Activated CD8-positive, alpha-beta memory T cell treated with anti-CD3 and anti-CD28 coated beads, Interleukin-2, amount 50 U/mL, for 48 hours (primary cell): ENCODE results near the gene FRMPD2.
"Not testable (repeated sequence)": the region's sequence is repeated elsewhere in the genome, so short reads cannot be mapped to it uniquely, and the experiment has no call there.

Source experiments
- DNase-seq: peaks from one replicate; pipeline ENCODE4 v3.0.0-alpha.2; 2020

Gene FRMPD2

DNA sequence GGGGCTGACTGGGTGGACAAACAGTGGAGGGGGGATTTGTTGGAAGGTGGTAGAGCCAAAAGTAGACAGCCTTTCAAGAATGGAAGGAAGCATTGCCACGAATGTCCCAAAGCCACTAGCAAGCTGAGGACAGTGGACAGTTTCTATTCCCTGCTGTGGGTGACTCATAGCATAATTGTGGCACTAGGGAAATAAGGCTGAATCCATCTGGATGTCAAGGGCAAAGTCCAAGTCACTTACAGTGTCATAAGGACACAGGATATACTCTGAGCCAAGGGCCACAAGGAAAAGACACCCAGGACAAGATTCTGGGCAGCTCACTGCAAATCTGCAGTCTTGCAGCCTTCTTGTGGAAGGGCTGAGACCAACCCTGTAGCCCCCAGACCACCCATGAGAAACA, 79.7 kb downstream of the FRMPD2 start:
- DNase-seq: no peak

DNA sequence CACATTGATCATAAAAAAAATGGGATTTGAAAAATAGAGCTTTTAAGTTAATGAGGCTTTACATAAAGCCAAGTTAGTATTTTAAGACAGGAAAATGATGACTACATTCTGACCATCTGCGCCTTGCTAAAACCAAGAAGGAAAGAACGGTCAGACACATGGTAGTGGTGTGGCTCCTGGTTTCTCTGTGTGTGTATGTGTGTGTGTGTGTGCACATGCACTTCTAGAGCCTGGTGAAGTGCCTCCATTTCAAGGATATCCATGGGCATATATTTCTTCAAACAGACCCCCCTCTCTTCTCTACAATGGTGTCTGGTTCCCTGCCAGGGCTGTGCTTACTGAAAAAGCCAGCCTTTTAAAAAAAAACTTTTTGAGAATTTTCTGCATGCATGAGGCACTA, 80.9 kb downstream of the FRMPD2 start:
- DNase-seq: no peak

DNA sequence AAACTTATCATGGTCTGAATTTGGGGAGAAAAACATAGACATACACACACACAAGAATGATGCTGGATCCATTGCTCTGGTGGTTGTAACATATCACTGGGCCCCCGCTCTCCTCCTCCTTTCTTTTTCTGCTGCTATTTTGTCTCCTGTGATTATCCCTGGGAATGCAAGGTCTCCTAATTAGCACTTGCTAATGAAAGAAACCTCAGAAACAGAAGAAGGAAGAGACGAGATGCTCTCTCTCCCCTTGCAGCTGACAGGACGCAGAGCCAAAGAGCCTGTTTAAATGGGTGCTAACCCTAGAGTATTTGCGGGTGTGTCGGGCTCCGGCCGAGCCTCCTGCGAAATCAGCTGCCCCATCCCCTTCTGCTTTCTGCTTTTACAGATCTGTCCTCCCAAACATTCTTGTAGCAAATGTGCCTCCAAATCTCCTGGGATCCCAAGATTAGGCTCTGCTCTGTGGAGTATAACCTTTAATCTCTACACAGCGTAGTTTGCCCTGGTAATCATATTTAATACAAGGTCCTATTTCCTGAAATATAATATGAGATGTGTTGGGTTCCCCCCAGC, 81.5 kb downstream of the FRMPD2 start:
- DNase-seq: no peak

DNA sequence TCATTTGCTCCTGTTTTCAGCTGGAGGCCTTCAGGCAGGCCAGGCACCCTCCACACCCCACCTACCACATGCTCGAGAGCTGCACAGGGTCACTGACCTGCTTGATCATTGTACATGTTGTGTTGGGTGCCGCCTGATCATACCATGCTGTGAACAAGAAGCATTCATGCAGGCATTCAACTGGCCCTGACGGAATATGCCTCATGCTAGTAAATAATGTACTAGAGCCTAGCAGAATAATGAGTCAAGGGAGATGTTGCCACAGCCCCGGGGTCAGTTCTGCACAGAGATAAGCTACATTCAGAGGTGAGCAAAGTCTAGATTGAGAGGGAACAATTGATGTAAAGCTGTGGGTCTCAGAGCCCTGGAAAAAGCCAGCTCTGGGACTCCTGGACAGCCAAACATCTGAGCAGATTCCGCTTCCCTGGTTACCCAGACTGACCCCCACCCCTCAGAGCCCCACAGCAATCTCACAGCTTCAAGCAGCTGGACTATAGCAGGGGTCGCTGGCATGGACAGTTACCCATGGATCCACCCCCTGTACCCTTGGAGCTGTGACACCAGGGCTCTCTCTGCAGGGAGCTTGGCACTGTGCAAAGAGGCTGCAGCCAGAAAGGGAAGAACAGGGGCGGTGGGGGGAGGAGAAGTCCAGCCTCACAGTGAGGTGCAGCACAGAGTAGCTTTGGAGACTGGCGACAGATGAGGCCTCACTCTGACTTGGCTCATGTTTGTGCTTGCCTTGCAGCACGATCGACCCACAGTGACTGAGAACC, 86.6 kb downstream of the FRMPD2 start:
- DNase-seq: no peak

DNA sequence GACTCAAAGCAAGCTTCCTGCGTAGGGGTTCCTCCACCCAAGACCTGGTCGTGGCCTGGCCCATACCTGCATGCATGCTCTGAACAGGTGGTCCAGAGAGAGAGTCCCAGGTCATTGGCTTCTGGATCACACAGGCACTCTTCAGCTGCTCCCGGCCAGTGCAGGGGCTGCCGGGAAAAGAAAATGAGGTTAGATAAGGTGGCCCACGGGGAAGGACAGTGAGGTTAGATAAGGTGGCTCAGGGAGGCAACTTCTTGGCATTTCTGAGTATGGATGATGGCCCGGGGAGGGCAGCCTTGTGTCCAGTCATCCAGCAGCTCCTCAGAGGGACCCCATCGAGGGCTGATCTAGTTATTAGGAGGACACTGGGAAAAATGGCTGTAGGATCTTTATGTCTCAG, 87.4 kb downstream of the FRMPD2 start:
- DNase-seq: no peak

DNA sequence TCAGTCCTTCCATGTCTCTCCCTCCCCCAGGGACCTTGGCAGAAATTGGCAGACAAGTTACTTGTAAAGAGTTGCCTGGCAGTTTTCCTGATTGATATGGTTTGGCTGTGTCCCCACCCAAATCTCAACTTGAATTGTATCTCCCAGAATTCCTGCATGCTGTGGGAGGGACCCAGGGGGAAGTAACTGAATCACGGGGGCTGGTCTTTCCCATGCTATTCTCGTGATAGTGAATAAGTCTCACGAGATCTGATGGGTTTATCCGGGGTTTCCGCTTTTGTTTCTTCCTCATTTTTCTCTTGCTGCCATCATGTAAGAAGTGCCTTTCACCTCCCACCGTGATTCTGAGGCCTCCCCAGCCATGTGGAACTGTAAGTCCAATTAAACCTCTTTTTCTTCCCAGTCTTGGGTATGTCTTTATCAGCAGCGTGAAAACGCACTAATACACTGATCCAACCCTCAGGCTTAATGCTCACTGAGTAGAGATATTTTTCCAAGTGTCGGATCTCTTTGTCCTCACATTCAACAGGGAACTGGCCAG, 88.2 kb downstream of the FRMPD2 start:
- not testable (repeated sequence) for DNase-seq

DNA sequence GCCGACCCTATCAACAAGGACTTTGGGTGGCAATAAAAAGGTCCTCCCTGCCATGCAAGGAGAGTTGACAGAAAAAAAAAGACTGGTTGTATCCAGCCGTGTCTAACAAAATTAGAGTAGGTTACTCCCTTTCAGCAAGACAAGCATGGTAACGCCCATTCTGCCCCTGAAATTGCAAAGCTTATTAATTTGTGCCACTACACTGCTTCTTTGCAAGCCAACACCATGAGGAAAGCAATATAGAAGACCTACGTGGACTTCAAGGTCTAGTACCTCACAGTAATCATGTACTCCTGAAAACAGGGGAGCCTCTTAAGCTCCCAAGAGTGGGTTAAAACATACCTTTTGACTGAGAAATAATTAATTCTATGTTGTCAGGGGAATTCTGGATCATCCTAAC, 90.3 kb downstream of the FRMPD2 start:
- no peak for DNase-seq

DNA sequence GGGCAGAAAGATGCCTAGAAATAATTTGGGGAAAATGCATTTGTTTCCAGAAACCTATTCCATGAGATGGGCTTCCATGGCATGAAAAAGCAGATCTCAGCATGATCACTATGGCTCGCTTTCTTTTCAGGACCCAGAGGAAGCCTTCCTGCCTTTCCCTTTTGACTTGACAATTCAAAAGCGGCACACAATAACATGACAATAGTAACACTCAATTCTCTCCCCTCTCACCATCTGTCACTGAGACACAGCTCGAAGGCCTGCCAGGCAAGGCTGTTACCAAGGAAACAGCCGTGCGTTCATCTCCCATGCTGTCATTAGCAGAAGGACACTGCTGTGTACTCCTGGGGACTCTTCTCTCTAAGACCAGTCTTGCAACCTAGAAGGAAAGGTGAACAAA, 101.8 kb downstream of the FRMPD2 start:
- not testable (repeated sequence) for DNase-seq

DNA sequence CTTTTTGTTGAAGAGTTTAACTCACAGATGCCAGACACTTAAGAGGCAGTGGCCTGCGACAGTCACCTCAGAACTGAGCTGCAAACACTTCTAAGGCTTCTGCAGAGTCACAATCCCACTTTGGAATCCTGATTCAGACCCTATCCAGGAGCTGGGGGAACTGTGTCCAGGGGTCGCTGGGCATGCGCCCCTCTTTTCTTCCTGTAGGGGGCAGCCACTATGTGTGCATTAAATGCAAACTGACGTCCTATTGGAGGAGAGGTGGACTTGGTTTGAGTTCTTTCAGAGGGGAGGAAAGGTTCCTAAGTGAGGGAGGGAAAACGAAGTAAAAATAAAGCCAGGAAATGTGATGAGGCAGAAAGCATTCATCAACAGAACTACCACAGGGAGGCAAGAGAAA, 113.8 kb downstream of the FRMPD2 start:
- not testable (repeated sequence) for DNase-seq

DNA sequence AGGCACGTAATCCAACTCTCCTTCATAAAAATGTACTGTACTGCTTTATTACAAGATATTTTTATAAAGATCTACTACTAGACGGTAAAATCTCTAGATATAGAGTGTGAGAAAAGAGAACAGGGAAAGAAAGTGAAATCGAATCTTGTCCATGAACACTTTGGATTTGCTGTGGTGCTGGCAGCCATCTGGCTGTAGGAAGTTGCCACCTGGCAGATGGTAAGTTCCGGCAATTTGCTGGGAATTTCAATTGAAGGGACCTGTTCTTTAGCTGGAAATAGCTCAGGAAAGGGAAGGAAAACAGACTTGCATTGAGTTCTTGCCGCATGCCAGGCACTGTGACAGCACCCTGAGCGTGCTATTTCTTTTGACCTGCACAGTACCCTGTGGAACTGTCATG, 114.3 kb downstream of the FRMPD2 start:
- DNase-seq: not testable (repeated sequence)

DNA sequence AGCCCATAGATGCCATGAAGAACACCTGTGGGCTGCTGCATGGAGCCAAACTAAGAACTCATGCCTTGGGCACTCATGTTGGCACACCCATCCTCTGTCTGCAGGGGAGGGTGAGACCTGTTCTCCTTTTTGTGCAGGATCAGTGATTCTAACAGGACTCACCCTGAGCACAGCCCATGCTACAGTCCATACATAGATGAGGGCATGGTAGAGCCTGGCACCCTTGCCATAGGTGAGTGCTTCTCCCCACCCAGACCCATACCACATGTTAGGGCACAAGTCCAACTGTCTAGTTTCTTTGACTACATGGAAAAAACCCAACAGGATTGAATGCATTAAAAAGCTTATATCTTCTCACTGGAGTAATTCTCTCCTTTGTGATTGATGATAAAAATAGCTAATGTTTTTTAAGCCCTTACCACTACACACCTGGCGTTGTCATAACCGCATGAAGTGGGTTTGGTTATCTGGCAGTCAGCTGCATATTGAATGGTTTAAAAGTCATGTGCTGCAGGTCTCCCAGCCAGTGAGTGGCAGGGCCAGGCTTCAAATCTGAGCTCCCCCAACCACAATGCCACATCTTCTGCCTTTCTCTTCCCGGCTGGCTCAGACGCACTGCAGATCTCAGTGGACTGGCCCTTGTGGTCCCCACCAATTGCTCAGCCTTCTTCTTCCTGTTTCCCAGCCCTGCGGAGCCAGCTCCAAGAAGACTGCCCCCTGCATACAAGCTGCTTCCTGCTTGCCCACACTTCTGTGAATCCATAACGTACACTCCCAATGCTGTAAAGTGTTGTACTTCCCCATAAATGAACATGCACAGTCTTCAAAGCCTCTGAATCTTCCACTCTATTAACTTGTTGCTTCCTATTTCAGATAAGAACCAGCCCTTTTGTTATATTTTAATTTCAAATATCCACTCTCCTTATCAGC, 120.0 kb downstream of the FRMPD2 start:
- DNase-seq: not testable (repeated sequence)

DNA sequence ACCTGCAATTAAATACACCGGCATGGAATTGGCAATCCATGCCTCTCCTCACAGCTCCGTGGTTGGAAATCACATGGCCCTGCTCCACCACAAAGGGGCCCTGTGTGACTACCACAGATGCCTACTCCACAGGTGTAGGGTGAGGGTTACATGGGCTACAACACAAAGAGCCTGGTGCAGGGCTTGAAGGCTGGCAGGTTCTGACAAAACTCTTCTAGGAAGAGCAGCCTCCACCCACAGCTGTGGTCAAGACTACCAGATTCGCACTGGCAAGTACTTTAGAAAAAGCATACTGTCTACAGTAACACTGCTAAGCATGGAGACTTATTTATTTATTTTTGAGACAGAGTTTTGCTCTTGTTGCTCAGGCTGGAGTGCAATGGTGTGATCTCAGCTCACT, 126.9 kb downstream of the FRMPD2 start:
- not testable (repeated sequence) for DNase-seq

DNA sequence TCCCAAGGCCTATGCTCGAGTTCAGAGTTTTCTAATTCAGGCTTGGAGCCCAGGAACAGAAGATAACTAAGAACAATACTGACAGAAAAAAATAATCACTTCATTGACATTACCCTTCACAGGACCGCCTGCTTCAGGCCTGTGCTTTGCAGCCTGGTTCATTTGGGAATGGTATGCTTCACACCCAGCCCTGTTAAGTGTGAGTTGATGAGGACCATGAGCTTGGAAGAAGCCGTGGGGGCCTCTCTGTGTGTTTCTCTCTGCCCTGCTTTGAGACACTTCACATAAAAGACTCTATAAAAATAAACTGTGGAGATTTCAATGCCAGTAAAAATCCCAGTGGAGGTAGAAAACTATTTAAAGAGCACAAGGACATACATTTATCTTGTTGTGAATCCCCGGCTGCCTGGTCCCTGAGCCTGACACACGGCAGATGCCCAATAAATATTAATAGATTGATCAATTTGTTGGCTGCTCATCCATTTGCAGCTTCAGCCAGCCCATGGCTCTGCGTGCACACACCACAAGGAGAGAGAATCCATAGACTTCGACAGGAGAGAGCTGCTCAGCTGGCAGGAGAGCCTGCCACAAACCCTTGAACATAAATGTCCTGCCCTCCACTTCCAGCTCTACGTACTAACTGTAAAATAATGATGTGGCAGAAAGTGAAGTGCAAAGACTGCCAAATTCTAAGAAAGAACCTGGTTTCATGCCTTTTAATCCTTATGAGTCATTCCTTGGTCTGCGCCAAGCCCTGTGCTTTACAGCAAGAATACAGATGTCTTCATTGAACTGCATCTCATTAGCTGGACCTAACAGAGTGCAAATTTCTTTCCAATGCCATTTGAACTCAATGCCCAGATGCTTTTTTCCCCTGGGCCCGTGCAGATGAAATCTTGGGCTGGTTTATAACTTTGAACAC, 130.5 kb downstream of the FRMPD2 start:
- DNase-seq: not testable (repeated sequence)

DNA sequence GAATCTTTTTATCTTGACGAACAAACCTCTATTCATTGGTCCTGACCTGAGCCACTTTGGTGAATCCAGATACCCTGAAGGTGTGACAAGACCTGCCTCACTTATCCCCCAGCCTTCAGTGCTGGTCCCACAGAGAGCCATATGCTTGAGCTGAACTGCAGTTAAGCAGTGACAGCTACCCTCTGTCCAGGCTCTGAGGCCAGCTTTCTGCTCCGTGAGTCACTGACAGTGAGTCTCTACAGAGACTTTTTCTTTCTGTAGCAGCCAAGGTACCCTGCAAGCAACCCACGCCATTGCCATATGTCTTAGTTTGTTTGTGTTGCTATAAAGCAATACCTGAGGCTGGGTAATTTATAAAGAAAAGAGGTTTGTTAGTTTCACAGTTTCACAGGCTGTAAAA, 133.5 kb downstream of the FRMPD2 start:
- DNase-seq: not testable (repeated sequence)

DNA sequence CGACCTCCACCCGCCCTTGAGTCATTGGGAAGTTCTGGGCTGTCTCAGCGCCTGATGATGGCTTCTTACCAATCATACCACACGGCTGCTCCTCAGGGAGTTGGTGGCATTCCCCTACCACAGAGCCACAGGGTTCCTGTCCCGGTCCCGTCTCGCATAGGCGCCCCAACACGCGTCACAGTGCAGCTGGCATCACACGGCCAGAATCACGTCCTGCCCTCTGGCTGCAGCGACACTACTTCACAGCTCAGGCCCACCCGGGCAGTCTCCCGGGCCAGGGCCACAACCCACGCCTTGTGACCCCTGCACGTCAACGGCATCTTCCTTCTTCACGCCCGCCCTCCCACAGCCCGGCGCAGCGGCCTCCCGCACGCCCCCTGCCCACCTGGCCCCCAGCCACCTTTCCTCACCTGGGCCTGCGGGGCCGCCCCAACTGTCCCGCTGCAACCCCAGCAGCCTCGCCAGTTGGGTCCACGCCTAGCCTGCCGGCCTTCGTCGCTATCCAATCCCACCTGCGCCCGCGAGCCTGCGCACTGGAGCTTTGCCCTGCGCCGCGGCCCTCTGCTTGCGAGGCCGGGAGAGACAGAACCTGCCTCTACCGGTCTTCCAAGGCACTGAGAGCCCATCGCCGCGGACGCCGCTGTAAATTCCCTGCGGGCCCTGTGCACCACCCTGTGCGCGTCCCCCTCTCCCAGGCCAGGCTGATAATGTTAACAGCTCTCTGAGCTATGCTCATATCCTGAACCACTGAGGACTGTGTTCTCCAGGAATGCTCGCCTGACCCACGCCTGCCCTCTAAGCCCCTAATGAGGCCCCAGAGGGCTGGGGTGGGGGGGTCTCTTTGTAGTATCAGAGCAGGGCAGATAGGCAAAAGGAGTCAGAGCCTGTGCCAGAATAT, 134.3 kb downstream of the FRMPD2 start:
- not testable (repeated sequence) for DNase-seq

DNA sequence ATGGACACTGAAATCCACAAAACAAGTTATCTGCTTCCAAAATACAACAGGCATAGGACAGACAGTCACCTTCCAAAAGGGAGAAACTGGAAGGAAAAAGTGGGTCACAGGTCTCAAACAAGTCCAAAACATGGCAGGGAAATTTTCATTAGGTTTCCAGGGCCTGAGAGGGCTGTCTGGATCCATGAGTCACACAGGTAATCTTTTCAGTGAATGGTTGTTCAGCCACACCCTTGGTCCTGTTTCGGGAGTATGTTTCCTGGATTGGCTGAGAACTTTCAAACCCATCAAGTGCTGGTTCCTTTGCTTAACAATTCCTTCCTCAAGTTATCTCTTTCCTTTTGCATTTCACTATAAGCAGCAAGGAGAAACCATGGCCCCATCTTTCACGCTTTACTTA, 145.5 kb downstream of the FRMPD2 start:
- not testable (repeated sequence) for DNase-seq

DNA sequence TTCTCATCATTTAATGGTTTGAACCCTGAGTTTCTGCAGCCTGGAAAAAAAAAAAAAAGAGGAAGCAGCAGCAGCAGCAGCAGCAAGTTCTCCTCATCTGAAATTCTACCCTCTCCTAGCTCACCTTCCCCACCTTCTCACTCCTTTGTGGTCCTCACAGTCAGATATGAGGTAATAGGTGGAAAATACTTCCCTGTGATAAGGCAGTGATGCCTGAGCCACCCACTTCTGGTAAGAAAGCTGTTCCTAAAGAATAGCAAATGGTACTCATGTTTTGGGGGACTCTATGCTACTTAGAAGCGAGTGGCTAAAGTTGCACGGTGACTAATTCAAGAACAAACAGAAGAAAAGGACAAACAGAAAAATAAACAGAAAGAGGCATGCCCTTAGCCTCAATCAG, 148.2 kb downstream of the FRMPD2 start:
- not testable (repeated sequence) for DNase-seq

DNA sequence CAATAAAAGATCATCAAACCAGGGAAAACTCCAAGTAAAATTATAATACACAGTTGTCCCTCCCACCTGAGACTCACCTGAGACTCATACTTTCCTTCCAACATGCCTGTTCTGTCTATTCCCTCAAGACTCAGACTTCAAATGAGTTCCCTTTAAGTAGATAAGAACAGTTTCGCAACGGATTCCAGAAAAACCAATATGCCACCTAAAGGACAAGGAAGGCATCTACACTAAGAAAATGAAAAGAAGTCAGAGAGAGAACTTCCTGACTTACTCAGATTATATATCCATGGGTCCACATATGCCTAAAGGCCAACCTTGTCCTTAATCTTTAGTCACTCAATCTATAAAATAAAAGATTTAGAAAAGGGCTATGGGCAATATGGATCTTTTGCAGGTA, 148.9 kb downstream of the FRMPD2 start:
- not testable (repeated sequence) for DNase-seq

DNA sequence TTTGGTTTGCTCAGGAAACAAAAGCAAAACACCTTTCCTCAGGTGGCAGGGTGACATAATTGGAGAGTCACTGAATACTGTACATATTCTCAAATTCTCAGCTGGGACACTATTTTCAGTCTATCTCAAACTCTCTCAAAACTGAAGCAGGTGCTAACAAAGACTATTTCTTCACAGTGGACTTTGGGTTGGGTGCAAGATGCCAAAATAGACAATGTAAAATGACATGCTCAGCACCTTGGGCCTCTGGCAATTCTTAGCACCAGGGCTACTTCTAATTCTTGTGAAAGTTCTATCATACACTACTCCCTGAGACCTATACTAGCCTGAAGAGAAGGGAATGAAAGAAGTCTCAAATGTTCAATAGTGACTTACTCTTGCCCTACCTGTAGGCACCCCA, 151.9 kb downstream of the FRMPD2 start:
- not testable (repeated sequence) for DNase-seq

DNA sequence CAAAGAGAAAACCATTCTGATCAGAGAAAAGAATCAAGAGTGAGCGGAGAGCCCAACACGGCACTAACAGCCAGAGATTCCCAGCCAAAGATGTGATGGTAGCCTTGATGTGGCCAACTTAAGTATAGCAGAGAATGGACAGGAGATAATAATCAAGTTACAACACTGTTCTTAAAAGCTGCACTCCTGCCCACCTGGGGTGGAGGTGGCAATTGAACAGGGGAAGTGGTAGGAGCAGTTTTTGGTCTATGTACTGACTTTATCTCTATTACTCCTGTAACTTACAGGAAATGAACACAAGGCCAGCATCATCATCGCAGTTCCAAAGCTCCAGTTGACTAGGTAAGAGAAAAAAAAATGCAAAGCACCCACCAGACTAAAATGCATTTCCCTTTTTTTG, 164.2 kb downstream of the FRMPD2 start:
- DNase-seq: not testable (repeated sequence)
